Left ventricle myocardium inferior (tissue), 1 donor: ENCODE results near the gene KANK4. TPM values are rescaled to one million over a fixed set of nuclear protein-coding genes. Genes with fewer than 3 reads are reported as not detected.

Experiments used
- DNase-seq: peaks from one replicate; pipeline ENCODE4 v3.0.0-alpha.2; 2020
- H3K27ac ChIP-seq: fragments of 200-600 bp; replicated peaks from 2 replicates; pipeline ENCODE4 v1.8.0; 2021
- H3K27me3 ChIP-seq: fragments of 200-600 bp; 2 replicates; pipeline ENCODE4 v1.8.0; 2021; ENCODE audit warnings: low read depth
- H3K36me3 ChIP-seq: fragments of 200-600 bp; 2 replicates; pipeline ENCODE4 v1.8.0; 2021
- H3K4me1 ChIP-seq: fragments of 200-600 bp; 2 replicates; pipeline ENCODE4 v1.8.0; 2021
- H3K4me3 ChIP-seq: fragments of 200-600 bp; 2 replicates; pipeline ENCODE4 v1.8.0; 2021; ENCODE audit warnings: mild to moderate bottlenecking, moderate library complexity
- H3K9me3 ChIP-seq: fragments of 200-600 bp; replicated peaks from 2 replicates; pipeline ENCODE4 v1.8.0; 2021
- intact Hi-C: fragments of 100-400 bp; cut with micrococcal nuclease; formaldehyde crosslinking; loops from one replicate; pipeline ENCODE4 v1.11.0; 2022
- total RNA-seq: library from RNA; stranded (reverse); fragmentation: NEBNext Ultra II Directional; extraction: Animal tissue kit (Norgen Biotek cat#: 25700); gene quantifications from one replicate; pipeline ENCODE4 v1.2.1, GENCODE V29; 2021
- TF ChIP-seq, protein P1 (sequence below): fragments of 200-600 bp; IDR thresholded peaks from 2 replicates; pipeline ENCODE4 v1.8.0; 2021; ENCODE audit warnings: antibody characterized with exemption, mild to moderate bottlenecking, borderline replicate concordance
- donor health status: DM: no; HTN: yes; CAD: no; lungs with severe emphysema.

The KANK4 gene
- total RNA-seq, 1 donor from 2014 or later = 0.11 TPM

GRCh38 chr1:62362061-62362917, 43.1 kb upstream of the KANK4 start:
- Histone ChIP-seq H3K27ac (no peak overlapping the region), H3K27me3 (no peaks in the 10 kb centered on the region), H3K4me3 (no peak overlapping the region), H3K9me3 (peaks cover 11% of the 10 kb centered on the region), H3K4me1 (no peaks in the 10 kb centered on the region), H3K36me3 (no peaks in the 10 kb centered on the region)
- DNase-seq = no peak
- intact Hi-C loops = no loop called here
- TF ChIP-seq, protein P1, sequence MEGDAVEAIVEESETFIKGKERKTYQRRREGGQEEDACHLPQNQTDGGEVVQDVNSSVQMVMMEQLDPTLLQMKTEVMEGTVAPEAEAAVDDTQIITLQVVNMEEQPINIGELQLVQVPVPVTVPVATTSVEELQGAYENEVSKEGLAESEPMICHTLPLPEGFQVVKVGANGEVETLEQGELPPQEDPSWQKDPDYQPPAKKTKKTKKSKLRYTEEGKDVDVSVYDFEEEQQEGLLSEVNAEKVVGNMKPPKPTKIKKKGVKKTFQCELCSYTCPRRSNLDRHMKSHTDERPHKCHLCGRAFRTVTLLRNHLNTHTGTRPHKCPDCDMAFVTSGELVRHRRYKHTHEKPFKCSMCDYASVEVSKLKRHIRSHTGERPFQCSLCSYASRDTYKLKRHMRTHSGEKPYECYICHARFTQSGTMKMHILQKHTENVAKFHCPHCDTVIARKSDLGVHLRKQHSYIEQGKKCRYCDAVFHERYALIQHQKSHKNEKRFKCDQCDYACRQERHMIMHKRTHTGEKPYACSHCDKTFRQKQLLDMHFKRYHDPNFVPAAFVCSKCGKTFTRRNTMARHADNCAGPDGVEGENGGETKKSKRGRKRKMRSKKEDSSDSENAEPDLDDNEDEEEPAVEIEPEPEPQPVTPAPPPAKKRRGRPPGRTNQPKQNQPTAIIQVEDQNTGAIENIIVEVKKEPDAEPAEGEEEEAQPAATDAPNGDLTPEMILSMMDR = no peak

DNA sequence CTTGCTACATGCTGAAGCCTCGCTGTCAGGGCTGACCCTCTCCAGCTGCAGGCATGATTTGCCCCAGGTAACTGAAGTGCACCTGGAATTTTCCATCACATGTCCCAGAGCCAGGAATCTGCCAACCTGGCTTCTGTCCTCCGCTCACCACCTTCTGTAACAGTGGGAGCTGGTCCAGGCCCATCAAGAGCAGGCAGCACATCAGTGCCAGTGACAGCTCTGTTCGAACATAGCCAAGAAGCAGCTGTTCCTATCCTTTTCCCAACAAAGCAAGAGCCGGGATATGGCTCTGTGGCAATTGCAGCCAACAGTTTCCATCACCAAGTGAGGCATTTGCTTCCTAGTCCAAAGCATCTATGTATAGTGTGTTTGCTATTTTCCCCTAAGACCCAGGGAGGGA, 42.2 kb upstream of the KANK4 start:
- DNase-seq = no peak
- Histone ChIP-seq H3K4me1 (no peaks in the 10 kb centered on the region), H3K27me3 (no peaks in the 10 kb centered on the region), H3K27ac (no peak overlapping the region), H3K4me3 (no peak overlapping the region), H3K36me3 (no peaks in the 10 kb centered on the region), H3K9me3 (peaks cover 2% of the 10 kb centered on the region)
- intact Hi-C loops = no loop called here
- TF ChIP-seq, protein P1 = no peak

DNA sequence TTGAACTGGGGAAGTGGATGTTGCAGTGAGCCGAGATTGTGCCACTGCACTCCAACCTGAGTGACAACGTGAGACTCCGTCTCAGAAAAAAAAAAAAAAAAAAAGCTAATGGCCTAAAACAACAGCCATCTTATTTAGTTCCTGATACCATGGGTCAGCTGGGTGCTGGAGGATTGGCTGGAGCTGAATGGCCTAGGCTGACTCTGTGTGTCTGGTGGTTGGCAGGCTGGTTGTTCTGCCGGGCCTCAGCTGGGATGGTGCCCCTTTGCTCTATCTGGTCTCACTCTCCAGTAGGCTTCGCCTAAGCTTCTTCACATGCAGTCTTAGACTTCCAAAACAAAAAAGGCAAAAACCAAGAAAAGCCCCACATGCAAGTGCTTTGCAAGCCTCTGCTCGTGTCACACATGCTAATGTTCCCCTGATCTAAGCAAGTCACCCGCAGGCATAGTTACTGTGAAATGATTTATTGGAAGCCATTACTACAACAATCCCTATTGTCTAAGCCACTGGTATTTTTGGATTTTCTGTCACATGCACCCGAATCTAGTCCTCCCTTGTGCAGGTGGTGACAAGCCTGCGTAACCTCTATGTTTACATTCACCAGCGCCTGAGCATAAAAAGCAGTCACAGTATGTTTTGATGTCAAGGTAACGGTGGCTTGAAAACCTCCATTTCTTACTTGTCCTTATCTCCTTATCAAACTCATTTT, 39.6 kb upstream of the KANK4 start:
- DNase-seq = no peak
- H3K4me3 ChIP-seq = no peak overlapping the region
- no peaks in the 10 kb centered on the region for H3K27me3 ChIP-seq
- intact Hi-C loops = no loop called here
- no peaks in the 10 kb centered on the region for H3K4me1 ChIP-seq
- TF ChIP-seq, protein P1 = no peak
- no peaks in the 10 kb centered on the region for H3K36me3 ChIP-seq
- H3K27ac ChIP-seq = no peak overlapping the region
- H3K9me3 ChIP-seq = no peaks in the 10 kb centered on the region

DNA sequence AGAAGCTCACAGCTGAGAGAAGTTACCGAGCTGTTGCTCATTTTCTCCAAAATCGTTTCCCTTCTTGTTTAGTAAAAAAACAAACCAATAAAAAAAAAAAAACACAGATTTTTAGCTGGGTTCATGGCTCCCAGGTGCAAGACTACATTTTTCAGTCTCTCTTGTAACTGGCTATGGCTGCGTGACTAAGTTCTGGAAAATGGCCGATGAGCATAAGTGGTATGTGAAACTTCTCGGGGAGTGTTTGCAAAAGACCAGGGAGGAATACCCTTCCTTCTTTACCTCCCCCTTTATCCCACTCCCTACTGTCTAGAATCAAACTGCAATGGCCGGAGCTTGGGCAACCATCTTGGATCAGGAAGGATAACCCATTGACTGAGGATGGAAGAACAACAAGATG, 38.7 kb upstream of the KANK4 start:
- no peak for DNase-seq
- H3K4me1 ChIP-seq = no peaks in the 10 kb centered on the region
- no peaks in the 10 kb centered on the region for H3K27me3 ChIP-seq
- intact Hi-C loops = no loop called here
- H3K9me3 ChIP-seq = no peaks in the 10 kb centered on the region
- no peak overlapping the region for H3K27ac ChIP-seq
- H3K4me3 ChIP-seq = no peak overlapping the region
- no peaks in the 10 kb centered on the region for H3K36me3 ChIP-seq
- TF ChIP-seq, protein P1 = no peak

- no peaks in the 10 kb centered on the region for H3K9me3 ChIP-seq
- H3K4me3 ChIP-seq = no peak overlapping the region
- H3K4me1 ChIP-seq = no peaks in the 10 kb centered on the region
- H3K27ac ChIP-seq = no peak overlapping the region
- H3K36me3 ChIP-seq = no peaks in the 10 kb centered on the region
- no peak for DNase-seq
- intact Hi-C loops = no loop called here
- H3K27me3 ChIP-seq = no peaks in the 10 kb centered on the region
- TF ChIP-seq, protein P1 = no peak
Observed at GRCh38 chr1:62356257-62356835, 37.1 kb upstream of the KANK4 start.
